HEK293 (cell line): Measurements from ENCODE around the gene HBZ.

Experiments
- EGR2 ChIP-seq: fragments of 450-650 bp; formaldehyde crosslinking; IDR thresholded peaks from 2 replicates; pipeline ENCODE4 v1.5.1; 2016; ENCODE audit warnings: low read depth, missing biosample characterization, missing genetic modification characterization
- GLIS2 ChIP-seq: fragments of 450-650 bp; formaldehyde crosslinking; IDR thresholded peaks from 2 replicates; pipeline ENCODE4 v1.5.1; 2016; ENCODE audit warnings: missing biosample characterization, missing genetic modification characterization
- IKZF3 ChIP-seq: fragments of 450-650 bp; IDR thresholded peaks from 2 replicates; pipeline ENCODE4 v1.5.0; 2018; ENCODE audit warnings: missing biosample characterization, mild to moderate bottlenecking, missing genetic modification characterization, moderate library complexity
- KLF1 ChIP-seq: fragments of 450-650 bp; formaldehyde crosslinking; IDR thresholded peaks from 2 replicates; pipeline ENCODE4 v1.5.1; 2016; ENCODE audit warnings: missing biosample characterization, missing genetic modification characterization
- KLF9 ChIP-seq: fragments of 450-650 bp; formaldehyde crosslinking; IDR thresholded peaks from 2 replicates; pipeline ENCODE4 v1.5.1; 2016; ENCODE audit warnings: missing biosample characterization, missing genetic modification characterization, low read depth
- SALL2 ChIP-seq: fragments of 450-650 bp; formaldehyde crosslinking; IDR thresholded peaks from 2 replicates; pipeline ENCODE4 v1.5.0; 2017; ENCODE audit warnings: missing biosample characterization, mild to moderate bottlenecking, missing genetic modification characterization, borderline replicate concordance
- SP2 ChIP-seq: fragments of 450-650 bp; formaldehyde crosslinking; IDR thresholded peaks from 2 replicates; pipeline ENCODE4 v1.5.1; 2016; ENCODE audit warnings: missing biosample characterization, missing genetic modification characterization
- SP3 ChIP-seq: fragments of 450-650 bp; formaldehyde crosslinking; IDR thresholded peaks from 2 replicates; pipeline ENCODE4 v1.5.1; 2016; ENCODE audit warnings: missing biosample characterization, missing genetic modification characterization
- ZBTB1 ChIP-seq: fragments of 450-650 bp; formaldehyde crosslinking; IDR thresholded peaks from 2 replicates; pipeline ENCODE4 v1.5.1; 2016; ENCODE audit warnings: missing biosample characterization, missing genetic modification characterization
- ZBTB17 ChIP-seq: fragments of 450-650 bp; formaldehyde crosslinking; IDR thresholded peaks from 2 replicates; pipeline ENCODE4 v1.5.1; 2016; ENCODE audit warnings: missing biosample characterization, missing genetic modification characterization
- ZBTB20 ChIP-seq: fragments of 450-650 bp; formaldehyde crosslinking; IDR thresholded peaks from 2 replicates; pipeline ENCODE4 v1.5.1; 2016; ENCODE audit warnings: missing biosample characterization, missing genetic modification characterization
- ZBTB7A ChIP-seq: fragments of 450-650 bp; formaldehyde crosslinking; IDR thresholded peaks from 2 replicates; pipeline ENCODE4 v1.5.1; 2016; ENCODE audit warnings: low read depth, missing biosample characterization, missing genetic modification characterization
- ZFHX2 ChIP-seq: fragments of 450-650 bp; formaldehyde crosslinking; conservative IDR thresholded peaks from 2 replicates; pipeline ENCODE4 v1.5.1; 2016; ENCODE audit warnings: missing biosample characterization, missing genetic modification characterization
- ZIC2 ChIP-seq: fragments of 450-650 bp; formaldehyde crosslinking; IDR thresholded peaks from 2 replicates; pipeline ENCODE4 v1.5.1; 2016; ENCODE audit warnings: missing biosample characterization, missing genetic modification characterization
- ZNF121 ChIP-seq: fragments of 450-650 bp; formaldehyde crosslinking; IDR thresholded peaks from 2 replicates; pipeline ENCODE4 v1.5.1; 2016; ENCODE audit warnings: missing biosample characterization, missing genetic modification characterization
- ZNF558 ChIP-seq: fragments of 450-650 bp; formaldehyde crosslinking; IDR thresholded peaks from 2 replicates; pipeline ENCODE4 v1.5.1; 2016; ENCODE audit warnings: missing biosample characterization, missing genetic modification characterization
- ZNF561 ChIP-seq: fragments of 450-650 bp; IDR thresholded peaks from 2 replicates; pipeline ENCODE4 v1.5.1; 2018; ENCODE audit warnings: missing biosample characterization, missing genetic modification characterization, borderline replicate concordance
- ZNF629 ChIP-seq: fragments of 450-650 bp; formaldehyde crosslinking; IDR thresholded peaks from 2 replicates; pipeline ENCODE4 v1.5.1; 2017; ENCODE audit warnings: missing biosample characterization, missing genetic modification characterization
- ZNF777 ChIP-seq: fragments of 450-650 bp; formaldehyde crosslinking; IDR thresholded peaks from 2 replicates; pipeline ENCODE4 v1.5.1; 2017; ENCODE audit warnings: missing biosample characterization, missing genetic modification characterization, borderline replicate concordance
- TF ChIP-seq, protein P1 (sequence below): fragments of 450-650 bp; formaldehyde crosslinking; IDR thresholded peaks from 2 replicates; pipeline ENCODE4 v1.5.1; 2016; ENCODE audit warnings: missing biosample characterization, missing genetic modification characterization
- TF ChIP-seq, protein P2 (sequence below): fragments of 450-650 bp; formaldehyde crosslinking; IDR thresholded peaks from 2 replicates; pipeline ENCODE4 v1.5.1; 2016; ENCODE audit warnings: missing biosample characterization, missing genetic modification characterization
- TF ChIP-seq, protein P3 (sequence below): fragments of 450-650 bp; formaldehyde crosslinking; IDR thresholded peaks from 2 replicates; pipeline ENCODE4; 2016; ENCODE audit warnings: missing biosample characterization, missing genetic modification characterization
- TF ChIP-seq, protein P4 (sequence below): fragments of 450-650 bp; formaldehyde crosslinking; optimal IDR thresholded peaks from 2 replicates; pipeline ENCODE3; 2016; ENCODE audit warnings: missing biosample characterization, mild to moderate bottlenecking, missing genetic modification characterization
- TF ChIP-seq, protein P5 (sequence below): fragments of 450-650 bp; formaldehyde crosslinking; IDR thresholded peaks from 2 replicates; pipeline ENCODE4 v1.5.1; 2016; ENCODE audit warnings: missing biosample characterization, missing genetic modification characterization
- TF ChIP-seq, protein P6 (sequence below): fragments of 450-650 bp; formaldehyde crosslinking; IDR thresholded peaks from 2 replicates; pipeline ENCODE4 v1.5.1; 2016; ENCODE audit warnings: missing biosample characterization, missing genetic modification characterization

HBZ gene

DNA sequence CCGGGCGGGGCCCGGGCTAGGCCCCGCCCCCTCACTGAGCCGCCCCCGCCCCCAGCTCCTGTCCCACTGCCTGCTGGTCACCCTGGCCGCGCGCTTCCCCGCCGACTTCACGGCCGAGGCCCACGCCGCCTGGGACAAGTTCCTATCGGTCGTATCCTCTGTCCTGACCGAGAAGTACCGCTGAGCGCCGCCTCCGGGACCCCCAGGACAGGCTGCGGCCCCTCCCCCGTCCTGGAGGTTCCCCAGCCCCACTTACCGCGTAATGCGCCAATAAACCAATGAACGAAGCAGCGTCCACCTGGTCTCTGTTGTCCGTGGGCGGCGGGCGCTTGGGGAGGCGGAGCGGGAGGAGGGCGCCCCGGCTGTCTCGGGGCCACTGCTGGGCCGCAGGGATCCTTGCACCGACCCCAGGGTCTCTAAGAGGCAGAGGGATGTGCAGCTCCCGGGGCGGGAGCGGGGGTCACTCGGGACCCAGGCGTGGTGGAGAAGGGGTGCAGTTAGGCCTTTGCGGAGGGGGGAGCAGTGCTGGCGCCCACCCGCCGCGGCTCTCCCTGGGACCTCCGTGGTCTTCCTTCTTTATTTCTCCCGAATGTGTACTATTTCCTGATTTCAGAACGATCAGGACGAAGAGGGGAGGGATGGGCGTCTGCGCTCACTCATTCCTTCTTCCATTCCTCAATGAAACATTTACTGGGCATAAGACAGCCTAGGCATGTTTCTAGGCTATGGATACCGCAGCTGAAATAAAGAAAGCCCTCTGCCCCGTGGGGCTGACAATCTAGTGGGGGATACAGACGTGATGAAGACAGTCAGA, 2.0 kb downstream of the HBZ start (continued):
- TF ChIP-seq ZFHX2 (tag by site-specific recombination) (peak; percentile 85), ZNF561 (tag by site-specific recombination) (0 out of 2 replicates have a peak, but pooled peaks have one; percentile 51), SP2 (tag by site-specific recombination) (peak; percentile 73), ZNF629 (peak; percentile 41; the same call in 1 of the 2 replicates), ZNF777 (tag by site-specific recombination) (peak; percentile 41; the same call in 1 of the 2 replicates), KLF9 (tag by site-specific recombination) (peak; percentile 56), ZNF121 (tag by site-specific recombination) (no peak), ZIC2 (tag by site-specific recombination) (peak; percentile 75), EGR2 (tag by site-specific recombination) (peak; percentile 80), ZBTB17 (tag by site-specific recombination) (peak; percentile 34; the same call in 1 of the 2 replicates), GLIS2 (tag by site-specific recombination) (peak; percentile 82), SP3 (tag by site-specific recombination) (peak; percentile 73), ZBTB1 (no peak), ZNF558 (no peak), IKZF3 (tag by site-specific recombination) (no peak), KLF1 (tag by site-specific recombination) (peak; percentile 45), SALL2 (tag by site-specific recombination) (no peak), ZBTB7A (tag by site-specific recombination) (peak; percentile 22; the same call in 1 of the 2 replicates), ZBTB20 (tag by site-specific recombination) (peak; percentile 38; the same call in 1 of the 2 replicates)
- TF ChIP-seq, protein P1, sequence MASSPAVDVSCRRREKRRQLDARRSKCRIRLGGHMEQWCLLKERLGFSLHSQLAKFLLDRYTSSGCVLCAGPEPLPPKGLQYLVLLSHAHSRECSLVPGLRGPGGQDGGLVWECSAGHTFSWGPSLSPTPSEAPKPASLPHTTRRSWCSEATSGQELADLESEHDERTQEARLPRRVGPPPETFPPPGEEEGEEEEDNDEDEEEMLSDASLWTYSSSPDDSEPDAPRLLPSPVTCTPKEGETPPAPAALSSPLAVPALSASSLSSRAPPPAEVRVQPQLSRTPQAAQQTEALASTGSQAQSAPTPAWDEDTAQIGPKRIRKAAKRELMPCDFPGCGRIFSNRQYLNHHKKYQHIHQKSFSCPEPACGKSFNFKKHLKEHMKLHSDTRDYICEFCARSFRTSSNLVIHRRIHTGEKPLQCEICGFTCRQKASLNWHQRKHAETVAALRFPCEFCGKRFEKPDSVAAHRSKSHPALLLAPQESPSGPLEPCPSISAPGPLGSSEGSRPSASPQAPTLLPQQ: 0 out of 2 replicates have a peak, but pooled peaks have one; percentile 14
- TF ChIP-seq, protein P2, sequence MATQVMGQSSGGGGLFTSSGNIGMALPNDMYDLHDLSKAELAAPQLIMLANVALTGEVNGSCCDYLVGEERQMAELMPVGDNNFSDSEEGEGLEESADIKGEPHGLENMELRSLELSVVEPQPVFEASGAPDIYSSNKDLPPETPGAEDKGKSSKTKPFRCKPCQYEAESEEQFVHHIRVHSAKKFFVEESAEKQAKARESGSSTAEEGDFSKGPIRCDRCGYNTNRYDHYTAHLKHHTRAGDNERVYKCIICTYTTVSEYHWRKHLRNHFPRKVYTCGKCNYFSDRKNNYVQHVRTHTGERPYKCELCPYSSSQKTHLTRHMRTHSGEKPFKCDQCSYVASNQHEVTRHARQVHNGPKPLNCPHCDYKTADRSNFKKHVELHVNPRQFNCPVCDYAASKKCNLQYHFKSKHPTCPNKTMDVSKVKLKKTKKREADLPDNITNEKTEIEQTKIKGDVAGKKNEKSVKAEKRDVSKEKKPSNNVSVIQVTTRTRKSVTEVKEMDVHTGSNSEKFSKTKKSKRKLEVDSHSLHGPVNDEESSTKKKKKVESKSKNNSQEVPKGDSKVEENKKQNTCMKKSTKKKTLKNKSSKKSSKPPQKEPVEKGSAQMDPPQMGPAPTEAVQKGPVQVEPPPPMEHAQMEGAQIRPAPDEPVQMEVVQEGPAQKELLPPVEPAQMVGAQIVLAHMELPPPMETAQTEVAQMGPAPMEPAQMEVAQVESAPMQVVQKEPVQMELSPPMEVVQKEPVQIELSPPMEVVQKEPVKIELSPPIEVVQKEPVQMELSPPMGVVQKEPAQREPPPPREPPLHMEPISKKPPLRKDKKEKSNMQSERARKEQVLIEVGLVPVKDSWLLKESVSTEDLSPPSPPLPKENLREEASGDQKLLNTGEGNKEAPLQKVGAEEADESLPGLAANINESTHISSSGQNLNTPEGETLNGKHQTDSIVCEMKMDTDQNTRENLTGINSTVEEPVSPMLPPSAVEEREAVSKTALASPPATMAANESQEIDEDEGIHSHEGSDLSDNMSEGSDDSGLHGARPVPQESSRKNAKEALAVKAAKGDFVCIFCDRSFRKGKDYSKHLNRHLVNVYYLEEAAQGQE (tag by site-specific recombination): no peak
- TF ChIP-seq, protein P3, sequence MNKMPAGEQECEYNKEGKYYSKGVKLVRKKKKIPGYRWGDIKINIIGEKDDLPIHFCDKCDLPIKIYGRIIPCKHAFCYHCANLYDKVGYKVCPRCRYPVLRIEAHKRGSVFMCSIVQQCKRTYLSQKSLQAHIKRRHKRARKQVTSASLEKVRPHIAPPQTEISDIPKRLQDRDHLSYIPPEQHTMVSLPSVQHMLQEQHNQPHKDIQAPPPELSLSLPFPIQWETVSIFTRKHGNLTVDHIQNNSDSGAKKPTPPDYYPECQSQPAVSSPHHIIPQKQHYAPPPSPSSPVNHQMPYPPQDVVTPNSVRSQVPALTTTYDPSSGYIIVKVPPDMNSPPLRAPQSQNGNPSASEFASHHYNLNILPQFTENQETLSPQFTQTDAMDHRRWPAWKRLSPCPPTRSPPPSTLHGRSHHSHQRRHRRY: no peak
- TF ChIP-seq, protein P4, sequence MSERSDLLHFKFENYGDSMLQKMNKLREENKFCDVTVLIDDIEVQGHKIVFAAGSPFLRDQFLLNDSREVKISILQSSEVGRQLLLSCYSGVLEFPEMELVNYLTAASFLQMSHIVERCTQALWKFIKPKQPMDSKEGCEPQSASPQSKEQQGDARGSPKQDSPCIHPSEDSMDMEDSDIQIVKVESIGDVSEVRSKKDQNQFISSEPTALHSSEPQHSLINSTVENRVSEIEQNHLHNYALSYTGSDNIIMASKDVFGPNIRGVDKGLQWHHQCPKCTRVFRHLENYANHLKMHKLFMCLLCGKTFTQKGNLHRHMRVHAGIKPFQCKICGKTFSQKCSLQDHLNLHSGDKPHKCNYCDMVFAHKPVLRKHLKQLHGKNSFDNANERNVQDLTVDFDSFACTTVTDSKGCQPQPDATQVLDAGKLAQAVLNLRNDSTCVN (tag by site-specific recombination): peak; percentile 53
- TF ChIP-seq, protein P5, sequence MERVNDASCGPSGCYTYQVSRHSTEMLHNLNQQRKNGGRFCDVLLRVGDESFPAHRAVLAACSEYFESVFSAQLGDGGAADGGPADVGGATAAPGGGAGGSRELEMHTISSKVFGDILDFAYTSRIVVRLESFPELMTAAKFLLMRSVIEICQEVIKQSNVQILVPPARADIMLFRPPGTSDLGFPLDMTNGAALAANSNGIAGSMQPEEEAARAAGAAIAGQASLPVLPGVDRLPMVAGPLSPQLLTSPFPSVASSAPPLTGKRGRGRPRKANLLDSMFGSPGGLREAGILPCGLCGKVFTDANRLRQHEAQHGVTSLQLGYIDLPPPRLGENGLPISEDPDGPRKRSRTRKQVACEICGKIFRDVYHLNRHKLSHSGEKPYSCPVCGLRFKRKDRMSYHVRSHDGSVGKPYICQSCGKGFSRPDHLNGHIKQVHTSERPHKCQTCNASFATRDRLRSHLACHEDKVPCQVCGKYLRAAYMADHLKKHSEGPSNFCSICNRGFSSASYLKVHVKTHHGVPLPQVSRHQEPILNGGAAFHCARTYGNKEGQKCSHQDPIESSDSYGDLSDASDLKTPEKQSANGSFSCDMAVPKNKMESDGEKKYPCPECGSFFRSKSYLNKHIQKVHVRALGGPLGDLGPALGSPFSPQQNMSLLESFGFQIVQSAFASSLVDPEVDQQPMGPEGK (tag by site-specific recombination): peak; percentile 79
- TF ChIP-seq, protein P6, sequence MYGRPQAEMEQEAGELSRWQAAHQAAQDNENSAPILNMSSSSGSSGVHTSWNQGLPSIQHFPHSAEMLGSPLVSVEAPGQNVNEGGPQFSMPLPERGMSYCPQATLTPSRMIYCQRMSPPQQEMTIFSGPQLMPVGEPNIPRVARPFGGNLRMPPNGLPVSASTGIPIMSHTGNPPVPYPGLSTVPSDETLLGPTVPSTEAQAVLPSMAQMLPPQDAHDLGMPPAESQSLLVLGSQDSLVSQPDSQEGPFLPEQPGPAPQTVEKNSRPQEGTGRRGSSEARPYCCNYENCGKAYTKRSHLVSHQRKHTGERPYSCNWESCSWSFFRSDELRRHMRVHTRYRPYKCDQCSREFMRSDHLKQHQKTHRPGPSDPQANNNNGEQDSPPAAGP (tag by site-specific recombination): peak; percentile 76; the same call in 1 of the 2 replicates
